Fibroblast of the aortic adventitia (primary cell): ENCODE data around the gene NOC2L. TPM values are rescaled to one million over a fixed set of nuclear protein-coding genes. Genes with fewer than 3 reads are reported as not detected.

Experiments
- DNase-seq: peaks from one replicate; pipeline ENCODE4 v3.0.0-alpha.2; 2010; ENCODE audit warnings: low read depth
- H3K4me3 ChIP-seq: 2 replicates; pipeline ENCODE4 v1.5.1; 2011; ENCODE audit warnings: low read depth, mild to moderate bottlenecking, control low read depth, low read length, moderate library complexity
- total RNA-seq: library from RNA; depleted of rRNA; stranded (reverse); fragments of >200 nt; gene quantifications from 2 replicates; pipeline ENCODE4 v1.2.3, GENCODE V29; 2012; ENCODE audit warnings: low replicate concordance
- TF ChIP-seq, protein P1 (sequence below): IDR thresholded peaks from 2 replicates; pipeline ENCODE4 v1.5.1; 2011; ENCODE audit warnings: mild to moderate bottlenecking, low read length, control low read depth, inconsistent platforms; ENCODE audit not compliant: insufficient read depth

NOC2L gene
- total RNA-seq, 1 donor, result 54.1 TPM

DNA sequence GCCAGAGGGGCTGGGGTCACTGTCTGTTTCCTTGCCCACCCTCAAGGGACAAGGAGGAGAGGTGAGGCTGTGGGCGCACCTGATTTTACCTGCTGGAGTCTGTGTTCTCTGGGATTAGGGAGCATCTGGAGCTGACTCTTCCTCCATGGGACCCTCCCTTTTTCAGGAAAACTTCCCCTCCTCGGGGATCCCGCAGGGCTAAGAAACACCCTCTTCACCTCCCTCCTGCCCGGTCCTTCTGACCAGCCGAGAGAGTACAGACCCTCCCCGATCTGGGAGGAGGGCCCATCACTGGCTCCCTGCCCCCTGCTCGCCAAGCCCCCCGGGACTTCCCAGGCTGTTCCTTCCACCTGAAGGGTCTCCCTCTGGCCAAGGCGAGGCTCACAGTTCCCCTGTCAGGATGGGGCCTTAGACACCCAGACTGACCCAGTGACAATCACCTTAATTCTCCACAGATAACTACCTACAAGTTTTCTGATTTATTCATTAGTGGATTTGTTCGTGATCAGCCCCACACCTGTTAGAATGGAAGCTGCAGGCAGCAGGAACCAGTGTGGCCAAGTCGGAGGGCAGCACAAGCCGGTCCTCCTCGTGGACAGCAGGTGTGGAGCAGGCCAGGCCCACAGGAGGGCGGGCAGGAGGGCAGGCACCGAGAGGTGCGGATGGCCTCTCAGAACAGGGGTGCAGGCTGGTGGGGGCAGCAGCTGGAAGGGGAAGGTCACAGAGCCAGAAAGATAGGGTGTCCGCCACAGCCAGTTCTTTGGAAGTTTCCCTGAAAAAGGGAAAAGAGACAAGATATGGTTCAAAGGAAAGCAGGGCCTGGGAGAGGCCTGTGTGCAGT lies 51.2 kb downstream of the NOC2L start:
- H3K4me3 ChIP-seq, result no peak overlapping the region
- DNase-seq, result no peak
- TF ChIP-seq, protein P1, sequence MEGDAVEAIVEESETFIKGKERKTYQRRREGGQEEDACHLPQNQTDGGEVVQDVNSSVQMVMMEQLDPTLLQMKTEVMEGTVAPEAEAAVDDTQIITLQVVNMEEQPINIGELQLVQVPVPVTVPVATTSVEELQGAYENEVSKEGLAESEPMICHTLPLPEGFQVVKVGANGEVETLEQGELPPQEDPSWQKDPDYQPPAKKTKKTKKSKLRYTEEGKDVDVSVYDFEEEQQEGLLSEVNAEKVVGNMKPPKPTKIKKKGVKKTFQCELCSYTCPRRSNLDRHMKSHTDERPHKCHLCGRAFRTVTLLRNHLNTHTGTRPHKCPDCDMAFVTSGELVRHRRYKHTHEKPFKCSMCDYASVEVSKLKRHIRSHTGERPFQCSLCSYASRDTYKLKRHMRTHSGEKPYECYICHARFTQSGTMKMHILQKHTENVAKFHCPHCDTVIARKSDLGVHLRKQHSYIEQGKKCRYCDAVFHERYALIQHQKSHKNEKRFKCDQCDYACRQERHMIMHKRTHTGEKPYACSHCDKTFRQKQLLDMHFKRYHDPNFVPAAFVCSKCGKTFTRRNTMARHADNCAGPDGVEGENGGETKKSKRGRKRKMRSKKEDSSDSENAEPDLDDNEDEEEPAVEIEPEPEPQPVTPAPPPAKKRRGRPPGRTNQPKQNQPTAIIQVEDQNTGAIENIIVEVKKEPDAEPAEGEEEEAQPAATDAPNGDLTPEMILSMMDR, result no peak

DNA sequence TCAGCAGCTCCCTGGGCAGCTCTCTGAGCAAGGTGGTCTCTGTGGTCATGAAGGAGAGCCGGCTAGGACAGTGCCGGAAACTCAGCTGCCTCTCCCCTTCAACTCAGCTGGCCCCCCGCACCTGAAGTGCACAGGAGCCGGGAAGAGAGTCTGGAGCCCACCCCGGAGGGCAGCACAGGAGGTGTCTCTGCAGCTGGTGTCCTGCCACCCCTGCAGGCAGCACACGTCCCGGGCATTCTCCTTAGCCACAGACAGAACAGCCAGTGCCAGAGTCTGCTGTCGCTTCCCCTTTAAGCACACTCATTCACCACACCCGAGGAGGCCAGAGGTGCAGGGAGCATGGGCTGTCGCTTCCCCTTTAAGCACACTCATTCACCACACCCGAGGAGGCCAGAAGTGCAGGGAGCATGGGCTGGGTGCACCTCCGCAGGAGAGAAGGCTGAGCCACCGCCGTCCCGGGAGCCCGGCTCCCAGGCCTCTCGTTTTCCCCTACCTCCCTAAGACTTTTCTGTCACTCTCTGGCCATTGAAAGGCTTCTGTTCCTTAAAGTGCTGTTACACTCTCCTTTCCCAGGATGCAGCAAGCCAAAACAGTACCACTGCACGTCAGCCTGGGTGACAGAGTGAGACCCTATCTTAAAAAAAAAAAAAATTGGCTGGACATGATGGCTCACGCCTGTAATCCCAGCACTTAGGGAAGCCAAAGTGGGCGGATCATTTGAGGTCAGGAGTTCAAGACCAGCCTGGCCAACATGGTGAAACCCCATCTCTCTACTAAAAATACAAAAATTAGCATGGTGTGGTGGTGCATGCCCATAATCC lies 52.2 kb downstream of the NOC2L start:
- peak; percentile 40 for DNase-seq
- TF ChIP-seq, protein P1, result no peak
- no peak overlapping the region for H3K4me3 ChIP-seq

DNA sequence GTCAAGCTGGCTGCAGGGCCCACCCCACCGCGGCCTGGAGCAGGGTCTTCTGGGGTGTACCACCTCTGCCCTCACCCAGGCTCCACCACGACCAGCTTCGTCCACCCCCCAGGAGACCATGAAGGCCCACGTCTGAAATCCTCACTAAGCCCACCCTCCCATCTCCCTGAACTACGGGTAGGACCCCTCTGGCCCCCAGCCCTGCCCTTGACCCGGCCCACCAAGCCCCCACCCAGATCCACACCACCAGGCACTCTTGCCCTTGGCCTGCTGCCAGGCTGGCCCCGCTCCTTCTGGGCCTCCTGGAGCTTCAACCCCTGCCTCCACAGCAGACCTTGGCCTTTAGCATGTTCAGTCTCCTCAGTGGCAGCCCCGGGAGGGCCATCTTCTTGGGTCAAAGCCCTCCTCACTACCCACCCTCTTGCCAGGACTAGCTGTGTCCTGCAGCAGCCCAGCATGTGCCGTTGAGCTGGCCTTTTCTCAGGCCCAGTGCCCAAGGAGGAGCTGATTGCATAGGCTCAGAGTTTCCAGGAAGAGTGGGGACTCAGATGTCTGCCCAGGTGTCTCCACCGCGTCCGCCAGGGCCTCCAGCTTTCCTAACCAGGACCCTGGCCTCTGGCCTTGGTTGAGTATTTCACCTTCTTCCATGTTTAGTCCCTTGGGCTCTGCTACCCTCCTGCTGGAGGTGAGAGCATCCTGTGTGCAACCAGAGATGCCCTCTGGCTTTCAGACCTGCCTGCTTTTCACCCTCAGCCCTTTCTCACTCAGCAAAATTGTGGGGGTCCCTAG lies 53.1 kb downstream of the NOC2L start:
- TF ChIP-seq, protein P1, result no peak
- no peak overlapping the region for H3K4me3 ChIP-seq
- no peak for DNase-seq

DNA sequence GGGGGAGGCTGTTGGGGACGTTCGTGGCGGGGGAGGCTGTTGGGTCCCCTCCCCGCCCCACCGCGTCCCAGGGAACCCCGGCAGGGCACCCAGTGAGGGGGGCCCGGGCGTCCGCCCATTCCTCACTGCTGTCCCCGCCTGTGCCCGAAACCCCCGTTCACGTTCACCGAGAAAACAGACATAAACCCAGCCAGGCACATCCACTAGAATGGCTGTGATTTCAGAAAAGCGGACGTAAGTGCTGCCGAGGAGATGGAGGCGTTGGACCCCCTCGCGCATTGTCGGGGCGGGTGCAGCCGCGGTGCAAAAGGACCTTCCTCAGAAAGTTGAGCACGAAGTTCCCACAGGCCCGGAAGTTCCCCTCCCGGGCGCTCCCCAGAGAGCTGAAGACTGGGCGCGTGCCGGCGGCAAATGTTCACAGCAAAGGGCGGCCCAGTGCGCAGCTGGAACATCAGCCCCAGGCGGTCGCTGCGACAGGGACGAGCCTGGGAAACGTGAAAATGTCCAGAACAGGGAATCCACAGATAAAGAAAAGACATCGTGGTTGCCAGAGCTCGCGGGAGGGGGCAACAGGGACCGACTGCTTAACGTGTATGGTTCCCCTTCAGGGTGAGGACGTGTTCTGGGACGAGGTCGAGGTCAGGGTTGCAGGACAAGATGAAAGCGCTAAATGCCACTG lies 53.8 kb downstream of the NOC2L start:
- peak overlapping the region; percentile 46 for H3K4me3 ChIP-seq
- no peak for DNase-seq
- TF ChIP-seq, protein P1, result no peak

DNA sequence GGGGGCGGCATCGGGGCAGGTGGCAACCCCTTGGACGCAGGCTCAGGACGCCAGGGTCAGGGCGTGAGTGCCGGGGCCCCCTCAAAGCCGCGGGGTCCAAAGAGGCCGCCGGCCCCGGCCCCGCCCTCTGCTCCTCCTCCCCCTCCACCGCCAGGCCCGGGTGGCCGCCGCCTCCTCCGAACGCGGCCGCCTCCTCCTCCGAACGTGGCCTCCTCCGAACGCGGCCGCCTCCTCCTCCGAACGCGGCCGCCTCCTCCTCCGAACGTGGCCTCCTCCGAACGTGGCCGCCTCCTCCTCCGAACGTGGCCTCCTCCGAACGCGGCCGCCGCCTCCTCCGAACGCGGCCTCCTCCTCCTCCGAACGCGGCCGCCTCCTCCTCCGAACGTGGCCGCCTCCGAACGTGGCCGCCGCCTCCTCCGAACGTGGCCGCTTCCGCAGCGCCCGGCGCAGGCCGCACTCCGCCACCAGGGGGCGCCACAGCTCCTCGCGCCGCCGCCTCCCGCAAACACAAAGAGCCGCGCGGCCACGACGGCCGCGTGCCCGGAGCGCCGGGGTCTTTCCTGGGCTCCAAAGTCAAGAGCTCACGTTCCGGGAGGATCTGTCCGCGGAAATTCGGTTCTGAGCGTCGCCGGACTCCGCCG lies 54.6 kb downstream of the NOC2L start:
- H3K4me3 ChIP-seq, result peak overlapping the region; percentile 53
- TF ChIP-seq, protein P1, result peak; percentile 62
- peak; percentile 67 for DNase-seq
